ENCODE results near the gene SLC37A2.

Gene SLC37A2

GRCh38 chr11:125112208-125112604 is 49.1 kb downstream of the SLC37A2 start:
- no peak for DNase-seq

DNA sequence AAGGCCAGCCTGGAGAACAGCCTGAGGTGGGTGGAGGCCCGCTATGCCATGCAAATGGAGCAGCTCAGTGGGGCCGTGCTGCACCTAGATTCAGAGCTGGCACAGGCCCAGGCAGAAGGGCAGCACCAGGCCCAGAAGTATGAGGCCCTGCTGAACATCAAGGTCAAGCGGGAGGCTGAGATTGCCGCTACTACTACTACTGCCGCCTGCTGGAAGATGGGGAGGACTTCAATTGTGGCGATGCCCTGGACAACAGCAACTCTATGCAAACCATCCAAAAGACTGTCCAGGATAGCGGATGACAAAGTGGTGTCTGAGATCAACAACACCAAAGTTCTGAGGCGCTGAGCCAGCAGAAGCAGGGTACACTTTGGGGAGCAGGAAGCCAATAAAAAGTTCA is 51.4 kb downstream of the SLC37A2 start:
- no peak for DNase-seq

- DNase-seq = no peak
These were observed 54.3 kb downstream of the SLC37A2 start for GRCh38 chr11:125117429-125117828.

DNA sequence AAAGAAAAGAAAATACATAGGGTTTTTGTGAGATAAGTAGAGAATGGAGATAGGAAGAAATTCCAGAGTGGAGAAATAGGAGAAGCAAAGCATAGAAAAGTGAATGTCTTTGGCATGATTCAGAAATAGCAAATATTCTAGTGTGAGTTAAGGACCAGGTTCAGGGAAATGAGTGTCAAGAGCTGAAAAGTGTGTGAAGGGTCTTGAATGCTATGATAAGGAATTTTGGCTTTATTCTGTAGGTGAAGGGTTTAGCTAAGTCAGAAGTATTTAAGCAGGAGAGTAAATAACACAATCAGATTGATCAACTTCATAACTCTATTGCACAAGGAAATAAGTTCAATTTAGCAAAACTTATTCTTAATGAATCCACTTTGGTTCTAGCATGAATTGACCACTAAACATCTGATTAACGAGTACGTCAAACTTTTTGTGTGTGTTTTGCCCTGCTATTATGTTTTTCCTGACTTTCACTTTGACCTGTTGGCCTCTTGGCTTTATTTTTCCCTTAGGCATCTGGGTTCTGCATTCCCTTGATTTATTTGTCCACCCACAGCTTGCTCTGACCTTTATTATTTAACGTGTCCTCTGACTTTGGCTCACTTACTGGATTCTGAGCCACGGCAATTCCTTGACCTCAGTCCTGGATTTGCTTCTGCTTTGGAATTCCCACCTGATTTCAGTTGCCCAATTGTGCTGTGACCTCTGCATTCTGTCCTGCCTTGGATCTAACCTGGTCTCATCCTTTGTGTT is 60.3 kb downstream of the SLC37A2 start:
- no peak for DNase-seq

- DNase-seq = peak; percentile 27
These were observed 61.0 kb downstream of the SLC37A2 start for GRCh38 chr11:125123947-125124617.

DNA sequence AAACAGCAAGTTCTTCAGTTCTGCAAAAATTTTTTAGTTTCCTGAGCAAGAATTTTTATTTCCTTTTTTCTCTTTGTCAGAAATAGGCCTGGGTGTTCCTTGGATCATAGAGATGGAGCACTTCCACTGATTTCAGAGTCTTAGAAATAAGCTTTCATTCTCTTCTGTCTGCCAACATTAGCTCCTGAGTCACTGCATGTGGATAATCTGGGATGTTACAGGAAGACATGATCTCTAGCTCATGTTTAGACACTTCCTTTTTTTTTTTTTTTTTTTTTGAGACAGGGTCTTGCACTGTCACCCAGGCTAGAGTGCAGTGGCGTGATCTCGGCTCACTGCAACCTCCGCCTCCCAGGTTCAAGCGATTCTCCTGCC is 61.5 kb downstream of the SLC37A2 start:
- no peak for DNase-seq

DNA sequence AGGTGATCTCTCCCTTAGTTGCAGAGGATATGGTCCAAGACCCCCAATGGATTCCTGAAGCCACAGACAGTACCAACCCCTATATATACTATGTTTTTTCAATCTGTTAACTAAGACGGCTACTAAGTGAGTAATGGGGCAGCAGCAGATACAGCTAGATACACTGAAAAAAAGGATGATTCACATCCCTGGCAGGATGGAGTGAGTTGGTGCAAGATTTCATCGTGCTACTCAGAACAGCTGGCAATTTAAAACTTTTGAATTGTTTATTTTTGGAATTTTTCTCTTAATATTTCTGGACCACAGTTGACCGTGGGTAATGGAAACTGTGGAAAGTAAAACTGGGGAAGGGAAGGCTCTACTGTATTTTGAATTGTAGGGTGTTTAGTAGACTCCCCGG is 65.3 kb downstream of the SLC37A2 start:
- DNase-seq = no peak

- DNase-seq = no peak
These were observed 66.3 kb downstream of the SLC37A2 start for GRCh38 chr11:125129316-125129993.

DNA sequence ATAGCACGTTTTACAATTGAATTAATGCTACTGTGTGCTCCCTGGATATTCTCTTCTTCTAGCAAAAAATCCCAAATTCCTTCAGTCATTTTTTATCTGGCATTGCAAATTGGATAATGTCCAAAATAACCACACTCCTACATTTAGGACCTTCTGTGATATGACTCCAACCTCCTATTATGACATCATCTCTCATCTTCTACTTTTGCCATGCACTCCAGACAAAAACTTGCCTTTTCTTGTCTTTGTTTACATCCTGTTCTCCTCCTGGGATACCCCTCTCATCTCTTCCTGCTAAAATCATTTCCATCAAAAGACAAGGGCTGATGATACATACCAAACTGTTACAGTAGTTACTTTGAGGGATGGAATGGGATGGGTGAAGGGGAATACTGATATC is 69.0 kb downstream of the SLC37A2 start:
- DNase-seq = no peak

DNA sequence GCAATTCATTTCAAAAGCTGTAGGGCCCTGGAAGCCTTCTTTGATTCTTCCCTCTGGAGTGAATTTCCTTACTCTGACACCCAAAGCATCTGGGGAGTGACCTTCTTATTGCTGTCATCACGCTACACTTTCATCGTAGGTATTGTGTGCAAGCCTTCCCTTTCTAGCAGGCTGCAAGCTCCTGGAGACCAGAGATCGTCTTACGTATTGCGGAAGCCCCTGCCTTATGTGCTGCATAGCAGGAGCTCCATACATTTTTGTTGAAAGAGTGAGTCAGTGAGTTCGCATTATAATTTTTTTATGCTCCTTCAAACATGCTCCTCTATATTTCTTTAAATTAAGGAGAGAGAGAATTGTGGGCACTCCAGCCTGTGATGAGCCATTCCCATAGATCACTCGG is 69.5 kb downstream of the SLC37A2 start:
- DNase-seq = no peak

- DNase-seq = no peak
These were observed 72.9 kb downstream of the SLC37A2 start for GRCh38 chr11:125136001-125136400.

GRCh38 chr11:125138966-125139365 is 75.9 kb downstream of the SLC37A2 start:
- no peak for DNase-seq

- no peak for DNase-seq
These were observed 76.7 kb downstream of the SLC37A2 start for GRCh38 chr11:125139778-125140177.
